ENCODE data around the gene AHCTF1.

Gene AHCTF1

GRCh38 chr1:246923900-246924299, 7.8 kb downstream of the AHCTF1 start:
- H3K9ac ChIP-seq (ENCODE audit: low read length), result no peak overlapping the region
- H3K79me2 ChIP-seq (ENCODE audit: insufficient read depth, low read length), result peaks cover 100% of the 10 kb centered on the region
- H4K20me1 ChIP-seq (ENCODE audit: low read depth, low read length), result peaks cover 18% of the 10 kb centered on the region; the same call in 1 of the 2 replicates
- H3K9me2 ChIP-seq (replicated peaks; ENCODE audit: insufficient read depth, low read length), result no peaks in the 10 kb centered on the region
- H2AFZ ChIP-seq (ENCODE audit: low read depth, low read length, severe bottlenecking), result no peak overlapping the region
- no peaks in the 10 kb centered on the region for H3K9me3 ChIP-seq (ENCODE audit: insufficient read depth, low read length)
- H3K4me2 ChIP-seq (ENCODE audit: low read depth, low read length, poor library complexity, severe bottlenecking), result peak overlapping the region; percentile 17
- peaks cover 3% of the 10 kb centered on the region; the same call in 1 of the 2 replicates for H3K36me3 ChIP-seq (ENCODE audit: low read length)
- no peaks in the 10 kb centered on the region for H3K27me3 ChIP-seq (ENCODE audit: low read length)
- H3K27ac ChIP-seq (ENCODE audit: low read depth, low read length), result no peak overlapping the region
- peaks cover 20% of the 10 kb centered on the region for H3F3A ChIP-seq (ENCODE audit: insufficient read depth)
- no peak for TF ChIP-seq CTCF (IDR thresholded peaks at IDR 0.05; ENCODE audit: insufficient read depth, low read length, poor library complexity, severe bottlenecking)
- no peak for TF ChIP-seq EZH2phosphoT487 (conservative IDR thresholded peaks at IDR 0.05; ENCODE audit: low read length)
- no peak overlapping the region for H3K4me3 ChIP-seq (ENCODE audit: insufficient read depth, low read length, poor library complexity, severe bottlenecking)

- peaks cover 22% of the 10 kb centered on the region for H4K20me1 ChIP-seq (ENCODE audit: low read depth, low read length)
- no peak overlapping the region for H3K27ac ChIP-seq (ENCODE audit: low read depth, low read length)
These were observed 8.3 kb downstream of the AHCTF1 start for GRCh38 chr1:246923482-246923881.

GRCh38 chr1:246921481-246921880, 10.3 kb downstream of the AHCTF1 start:
- H3K79me2 ChIP-seq (ENCODE audit: insufficient read depth, low read length), result peaks cover 99% of the 10 kb centered on the region
- peaks cover 31% of the 10 kb centered on the region for H4K20me1 ChIP-seq (ENCODE audit: low read depth, low read length)
- H3K4me2 ChIP-seq (ENCODE audit: low read depth, low read length, poor library complexity, severe bottlenecking), result no peak overlapping the region
- TF ChIP-seq EZH2phosphoT487 (conservative IDR thresholded peaks at IDR 0.05; ENCODE audit: low read length) (no peak), CTCF (IDR thresholded peaks at IDR 0.05; ENCODE audit: insufficient read depth, low read length, poor library complexity, severe bottlenecking) (no peak)
- no peaks in the 10 kb centered on the region for H3K9me3 ChIP-seq (ENCODE audit: insufficient read depth, low read length)
- no peak overlapping the region for H3K4me3 ChIP-seq (ENCODE audit: insufficient read depth, low read length, poor library complexity, severe bottlenecking)
- no peak overlapping the region for H3K27ac ChIP-seq (ENCODE audit: low read depth, low read length)
- peaks cover 19% of the 10 kb centered on the region for H3F3A ChIP-seq (ENCODE audit: insufficient read depth)
- H2AFZ ChIP-seq (ENCODE audit: low read depth, low read length, severe bottlenecking), result no peak overlapping the region
- H3K27me3 ChIP-seq (ENCODE audit: low read length), result no peaks in the 10 kb centered on the region
- no peak overlapping the region for H3K9ac ChIP-seq (ENCODE audit: low read length)
- H3K36me3 ChIP-seq (ENCODE audit: low read length), result peaks cover 18% of the 10 kb centered on the region; the same call in 1 of the 2 replicates
- no peaks in the 10 kb centered on the region for H3K9me2 ChIP-seq (replicated peaks; ENCODE audit: insufficient read depth, low read length)

More at GRCh38 chr1:246923482-246923881, 8.3 kb downstream of the AHCTF1 start:
- H2AFZ ChIP-seq (ENCODE audit: low read depth, low read length, severe bottlenecking), result no peak overlapping the region
- H3K79me2 ChIP-seq (ENCODE audit: insufficient read depth, low read length), result peaks cover 100% of the 10 kb centered on the region
- peak overlapping the region; percentile 17 for H3K4me2 ChIP-seq (ENCODE audit: low read depth, low read length, poor library complexity, severe bottlenecking)
- H3K4me3 ChIP-seq (ENCODE audit: insufficient read depth, low read length, poor library complexity, severe bottlenecking), result no peak overlapping the region
- TF ChIP-seq CTCF (IDR thresholded peaks at IDR 0.05; ENCODE audit: insufficient read depth, low read length, poor library complexity, severe bottlenecking) (no peak), EZH2phosphoT487 (conservative IDR thresholded peaks at IDR 0.05; ENCODE audit: low read length) (no peak)
- peaks cover 3% of the 10 kb centered on the region; the same call in 1 of the 2 replicates for H3K36me3 ChIP-seq (ENCODE audit: low read length)
- H3K9me2 ChIP-seq (replicated peaks; ENCODE audit: insufficient read depth, low read length), result no peaks in the 10 kb centered on the region
- H3F3A ChIP-seq (ENCODE audit: insufficient read depth), result peaks cover 18% of the 10 kb centered on the region
- H3K27me3 ChIP-seq (ENCODE audit: low read length), result no peaks in the 10 kb centered on the region
- no peak overlapping the region for H3K9ac ChIP-seq (ENCODE audit: low read length)
- no peaks in the 10 kb centered on the region for H3K9me3 ChIP-seq (ENCODE audit: insufficient read depth, low read length)

Data from SU-DHL-6 (cell line).